Thyroid gland (tissue), 4 donors: ENCODE measurements around the gene OSR1.

Source experiments
- CTCF ChIP-seq, 6 experiments: fragments of 200-600 bp in 3 of 6; fragments of 450-650 bp in 3 of 6; sonication (generic) in 3 of 6; IDR thresholded peaks; one replicate each; pipeline ENCODE4 v1.5.1; 2016 to 2019; ENCODE audit warnings: antibody characterized with exemption in 6 of 6, mild to moderate bottlenecking in 2 of 6, inconsistent platforms in 1 of 6, moderate library complexity in 1 of 6
- POLR2A ChIP-seq, 2 donors: fragments of 450-650 bp; IDR thresholded peaks; one replicate each; pipeline ENCODE4 v1.6.1; 2017; ENCODE audit warnings: antibody characterized with exemption in 2 of 2, mild to moderate bottlenecking in 2 of 2, moderate library complexity in 1 of 2

- TF ChIP-seq CTCF (IDR thresholded peaks at IDR 0.05): no peak
- TF ChIP-seq POLR2A (IDR thresholded peaks at IDR 0.05): no peak
Measured at GRCh38 chr2:19331450-19331849, 27.0 kb downstream of the OSR1 start.
